ENCODE data around the gene CFAP57.

GRCh38 chr1:43233631-43234030 lies 61.5 kb downstream of the CFAP57 start:
- TF ChIP-seq YY1 (IDR thresholded peaks at IDR 0.05; ENCODE audit: insufficient read depth, insufficient read length) (no peak), ZNF274 (IDR thresholded peaks at IDR 0.05; ENCODE audit: low read depth, low read length) (no peak)
